NCI-H146 (cell line): ENCODE measurements around the gene CHORDC1.
A peak's percentile ranks its signal among the peaks of the same experiment; 100 is the strongest.
"Not testable (repeated sequence)": the region's sequence is repeated elsewhere in the genome, so short reads cannot be mapped to it uniquely, and the experiment has no call there.

Experiments
- DNase-seq: peaks from one replicate; lab custom pipeline; 2025; lab: John Stamatoyannopoulos, UW

CHORDC1 gene

DNA sequence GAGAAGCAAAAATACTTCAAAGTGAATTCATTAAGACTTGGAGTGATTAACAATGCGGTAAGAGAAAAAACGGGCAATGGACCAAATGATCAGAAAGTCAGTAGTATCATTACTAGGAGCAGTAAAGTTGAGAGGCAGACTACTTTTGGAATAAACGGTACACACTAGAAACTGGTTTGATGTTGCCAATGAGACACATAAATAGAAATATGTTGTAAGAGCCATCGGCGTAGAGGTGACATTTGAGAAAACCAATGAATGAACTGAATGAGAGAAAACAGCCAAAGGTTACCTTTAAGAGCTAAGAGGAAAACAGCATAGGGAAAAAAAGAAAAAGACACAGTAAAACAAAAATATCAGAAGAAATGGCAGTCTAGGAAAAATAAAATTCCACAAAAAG lies 6.2 kb downstream of the CHORDC1 start:
- no peak for DNase-seq

DNA sequence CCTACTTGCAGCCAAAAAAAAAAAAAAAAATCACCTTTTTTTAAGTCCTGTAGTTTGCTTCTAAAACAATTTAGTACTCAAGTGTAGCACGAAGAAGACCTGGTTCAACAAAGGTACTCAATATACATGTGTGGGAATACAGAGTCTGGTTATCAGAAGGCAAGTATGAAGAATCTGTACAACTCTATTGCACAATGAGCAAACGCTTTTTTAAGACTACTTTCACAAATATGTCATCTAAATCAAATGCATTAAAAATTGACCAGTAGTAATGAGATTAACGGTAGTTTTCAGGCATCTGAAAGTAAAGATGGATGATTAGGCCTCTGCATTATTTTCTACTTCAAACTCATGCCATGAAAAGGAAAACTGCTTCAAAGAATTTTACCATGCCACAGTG lies 9.5 kb downstream of the CHORDC1 start:
- DNase-seq: no peak

DNA sequence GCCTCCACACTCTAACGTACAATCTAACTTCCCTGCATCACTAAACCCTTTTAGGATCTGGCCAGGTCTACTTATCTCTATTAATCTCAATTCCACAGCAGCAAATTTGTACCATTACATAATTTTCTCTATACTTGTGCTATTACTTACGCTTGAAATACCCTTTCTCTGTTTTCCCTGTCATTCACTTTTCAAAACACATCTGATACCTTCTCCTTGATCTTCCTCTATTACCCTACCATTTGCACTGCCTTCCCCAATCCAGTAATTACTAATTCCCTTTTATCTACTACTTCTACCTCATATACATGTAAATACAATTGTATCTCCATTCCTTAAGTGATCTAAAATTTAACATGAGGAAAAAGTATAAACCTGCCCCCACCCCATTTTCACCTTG lies 14.0 kb downstream of the CHORDC1 start:
- no peak for DNase-seq

DNA sequence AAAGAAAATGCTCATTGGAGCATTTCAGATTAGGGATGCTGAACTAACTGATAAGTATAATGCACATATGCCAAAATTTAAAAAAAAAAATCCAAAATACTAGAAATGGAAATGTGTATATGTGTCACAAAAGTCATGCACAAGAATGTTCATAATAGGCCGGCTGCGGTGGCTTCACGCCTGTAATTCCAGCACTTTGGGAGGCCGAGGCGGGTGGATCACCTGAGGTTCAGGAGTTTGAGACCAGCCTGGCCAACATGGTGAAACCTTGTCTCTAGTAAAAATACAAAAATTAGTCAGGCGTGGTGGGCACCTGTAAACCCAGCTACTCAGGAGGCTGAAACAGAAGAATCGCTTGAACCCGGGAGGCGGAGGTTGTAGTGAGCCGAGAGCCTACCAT lies 14.9 kb downstream of the CHORDC1 start:
- not testable (repeated sequence) for DNase-seq

DNA sequence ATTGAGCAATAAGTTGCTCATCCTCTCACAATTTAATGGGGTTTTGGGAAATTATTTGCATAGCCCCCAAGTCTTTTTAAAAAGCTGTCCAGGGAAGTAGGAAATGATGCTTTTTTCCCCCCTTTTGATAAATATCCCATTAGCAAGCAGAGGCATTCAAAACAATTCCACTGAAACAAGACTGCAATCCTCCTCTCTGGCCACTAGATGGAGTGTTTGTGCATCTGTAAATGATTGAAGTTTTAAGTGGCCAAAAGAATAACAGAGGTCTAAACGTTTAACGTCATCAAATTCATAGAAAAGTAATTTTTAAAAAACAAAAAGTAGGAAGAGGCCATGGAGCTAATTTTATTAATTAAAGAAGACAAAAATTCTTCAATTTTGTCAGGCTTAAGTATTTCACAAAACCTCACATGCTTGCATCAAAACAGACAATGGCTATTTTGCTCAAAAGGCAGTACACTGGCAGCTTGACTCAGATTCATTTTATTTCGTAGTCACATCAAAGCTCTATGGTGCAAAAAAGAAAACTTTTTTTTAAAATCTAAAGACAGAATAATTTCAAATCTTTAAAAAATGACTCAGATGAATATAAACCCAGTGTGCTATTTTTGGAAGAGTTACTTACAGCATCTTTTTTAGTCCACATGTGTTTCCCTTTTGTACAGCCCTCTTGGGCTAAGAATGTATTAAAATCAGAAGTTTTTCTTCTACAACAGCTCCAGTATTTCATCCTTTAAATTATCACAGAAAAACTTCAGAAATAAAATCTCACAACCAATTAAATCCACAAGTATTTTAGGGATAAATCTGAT lies 17.8 kb downstream of the CHORDC1 start:
- DNase-seq: peak; percentile 30

DNA sequence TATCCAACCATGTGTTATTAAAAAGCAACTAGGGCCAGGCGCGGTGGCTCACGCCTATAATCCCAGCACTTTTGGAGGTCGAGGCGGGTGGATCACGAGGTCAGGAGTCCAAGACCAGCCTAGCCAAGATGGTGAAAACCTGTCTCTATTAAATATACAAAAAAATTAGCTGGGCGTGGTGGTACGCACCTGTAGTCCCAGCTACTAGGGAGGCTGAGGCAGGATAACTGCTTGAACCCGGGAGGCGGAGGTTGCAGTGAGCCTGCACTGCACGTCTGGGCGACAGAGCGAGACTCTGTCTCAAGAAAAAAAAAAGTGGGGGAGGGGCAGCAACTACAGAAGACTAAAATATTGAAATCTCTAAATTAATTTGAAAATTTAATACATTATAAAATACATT lies 18.4 kb downstream of the CHORDC1 start:
- no peak for DNase-seq

DNA sequence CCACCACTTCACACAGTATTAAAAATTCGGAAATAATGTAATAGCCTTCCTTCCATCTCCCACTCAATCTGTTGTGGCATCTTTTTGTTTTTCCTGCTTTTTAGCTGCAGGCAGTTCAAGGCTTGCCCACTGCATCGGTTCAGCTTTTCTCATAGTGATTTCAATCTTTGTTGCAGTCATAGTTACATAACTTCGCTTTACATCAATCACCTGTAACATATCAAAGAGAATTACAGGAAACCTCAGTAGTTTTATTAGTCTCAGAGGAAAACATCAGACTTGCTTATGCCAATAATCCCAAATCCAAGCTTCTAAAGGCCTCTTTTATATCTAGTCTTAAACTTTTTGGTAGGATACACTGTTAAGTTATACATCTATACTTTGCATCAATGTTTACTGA lies 20.5 kb downstream of the CHORDC1 start:
- DNase-seq: no peak

DNA sequence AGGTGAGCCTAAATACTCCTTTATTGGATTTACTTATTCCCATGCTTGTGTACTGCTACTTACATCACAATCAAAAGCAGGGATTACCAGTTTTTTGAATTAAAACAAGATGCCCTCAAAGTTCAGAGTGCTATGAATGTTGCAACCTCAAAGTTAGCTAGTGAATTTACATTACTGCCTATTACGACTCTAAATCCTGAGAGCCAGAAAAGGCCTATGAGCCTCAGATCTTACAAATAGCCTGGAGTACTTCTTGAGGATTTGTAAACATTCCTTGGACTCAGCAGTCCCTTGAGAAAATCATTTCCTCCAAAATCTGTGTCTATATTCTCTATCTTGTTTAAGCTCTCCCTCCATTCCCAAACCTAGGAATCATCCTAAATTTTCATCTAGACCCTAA lies 25.5 kb downstream of the CHORDC1 start:
- DNase-seq: no peak

DNA sequence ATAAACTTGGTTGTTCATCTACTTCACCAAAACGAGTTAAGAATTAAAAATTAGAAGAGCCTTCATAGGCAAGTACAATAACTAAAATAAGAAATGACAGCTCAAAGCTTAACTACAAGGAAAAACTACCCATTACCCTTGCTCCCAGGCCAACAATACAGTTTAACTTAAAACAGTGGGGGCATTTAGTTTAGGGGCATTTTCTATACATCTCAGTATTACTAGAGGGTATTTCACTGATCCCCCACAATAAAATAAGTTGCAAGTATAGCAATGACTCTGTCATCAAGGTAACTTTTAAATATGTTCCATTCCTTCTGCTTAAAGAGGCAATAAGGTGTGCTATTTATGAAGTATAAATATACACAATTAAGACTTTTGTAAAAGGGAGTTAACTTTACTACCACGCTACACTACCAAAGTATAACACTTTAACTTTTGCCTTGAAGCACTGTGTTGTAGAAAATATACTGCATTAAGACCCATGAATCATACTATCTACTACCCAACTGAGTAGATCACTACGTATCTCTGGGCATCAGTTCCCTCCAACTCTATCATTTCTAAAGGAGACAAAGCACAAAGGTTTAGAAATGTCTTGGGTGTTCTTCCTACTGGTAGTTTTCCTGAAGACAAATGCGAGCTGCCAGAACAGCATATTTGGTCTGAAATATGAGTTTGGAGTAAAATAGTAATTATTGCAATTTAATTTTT lies 29.8 kb downstream of the CHORDC1 start:
- no peak for DNase-seq

DNA sequence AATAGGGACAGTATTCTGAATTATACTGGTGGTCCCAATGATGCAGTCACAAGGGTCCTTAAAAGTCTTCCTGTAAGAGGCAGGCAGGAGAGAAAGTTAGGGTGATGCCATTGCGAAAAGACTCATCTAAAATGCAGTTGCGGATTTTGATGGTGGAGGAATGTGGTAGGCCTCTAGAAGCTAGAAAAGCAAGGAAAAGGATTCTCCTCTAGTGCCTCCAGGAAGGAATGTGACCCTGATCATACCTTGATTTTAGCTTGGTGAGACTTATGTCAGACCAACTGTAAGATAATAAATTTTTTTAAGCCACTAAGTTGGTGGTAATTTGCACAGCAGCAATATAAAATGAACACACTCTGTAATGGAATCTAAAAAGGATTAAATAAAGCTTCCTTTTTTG lies 33.8 kb downstream of the CHORDC1 start:
- no peak for DNase-seq

DNA sequence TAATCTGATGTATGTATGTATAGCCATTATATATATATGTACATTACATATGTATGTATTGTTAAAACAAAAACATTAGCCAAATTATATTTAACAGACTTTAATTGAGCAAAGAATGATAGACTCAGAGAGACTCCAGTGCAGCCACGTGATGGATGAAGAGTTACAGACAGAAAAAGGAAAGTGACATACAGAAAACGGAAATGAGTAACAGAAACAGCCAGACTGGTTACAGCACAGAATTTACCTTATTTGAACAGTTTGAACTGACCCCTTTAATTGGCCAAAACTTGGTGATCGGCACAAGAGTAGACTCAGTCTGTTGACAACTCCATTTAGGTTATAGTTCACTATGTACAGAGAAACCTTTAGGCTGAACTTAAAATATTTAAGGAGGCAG lies 35.0 kb downstream of the CHORDC1 start:
- no peak for DNase-seq

DNA sequence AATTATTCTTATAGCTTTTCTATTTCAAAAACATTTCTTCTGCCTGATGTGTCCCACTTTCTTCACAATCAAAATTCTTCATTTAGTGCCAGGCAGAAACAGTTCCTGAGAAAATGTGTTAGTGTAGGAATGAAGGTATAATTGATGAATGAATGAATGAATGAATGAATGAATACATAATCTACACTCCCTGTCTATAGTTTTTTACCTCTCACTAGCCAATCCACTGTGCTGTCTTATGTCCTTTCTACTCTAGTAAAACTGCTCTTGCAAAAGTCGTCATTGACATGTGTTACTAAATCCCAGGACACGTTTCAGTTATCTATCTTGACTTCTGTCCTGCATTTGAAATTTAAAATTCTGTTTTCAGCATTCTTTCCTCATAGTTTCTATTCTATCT lies 42.9 kb downstream of the CHORDC1 start:
- DNase-seq: no peak

DNA sequence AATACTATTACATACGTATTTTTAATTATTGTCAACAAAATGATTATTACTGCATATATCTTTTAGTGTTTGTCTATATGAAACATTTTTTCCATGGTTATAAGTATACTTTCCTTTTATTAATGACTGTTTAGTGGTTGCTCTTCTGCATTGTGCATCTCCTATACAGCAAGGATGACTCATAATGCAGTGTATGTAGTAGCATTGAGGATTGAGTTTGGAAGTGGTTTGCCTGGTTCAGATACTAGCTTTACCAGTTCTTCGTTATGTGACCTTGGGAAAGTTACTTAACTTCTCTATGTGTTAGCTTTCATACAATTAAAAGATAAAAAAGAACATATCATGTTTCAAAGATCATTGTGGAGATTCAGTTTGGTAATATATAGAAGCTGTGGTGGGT lies 44.1 kb downstream of the CHORDC1 start:
- no peak for DNase-seq

DNA sequence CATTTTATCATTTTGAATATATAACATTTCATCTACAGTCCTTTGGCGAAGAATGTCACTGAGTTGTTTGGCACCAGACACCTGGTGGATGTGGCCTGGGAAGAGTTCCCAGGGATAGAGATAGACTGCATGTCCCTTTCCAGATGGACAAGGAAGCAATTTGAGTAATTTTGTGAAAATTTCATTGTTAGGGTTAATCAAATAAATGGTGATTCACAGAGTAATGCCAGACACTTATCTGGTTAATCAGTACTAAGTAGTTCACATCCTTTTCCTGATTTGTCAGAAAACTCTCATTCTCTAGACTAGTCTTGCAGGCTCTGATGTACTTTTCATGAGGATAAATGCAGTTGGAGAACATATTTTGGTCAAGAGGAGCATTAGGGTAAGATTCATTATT lies 46.8 kb downstream of the CHORDC1 start:
- DNase-seq: no peak

DNA sequence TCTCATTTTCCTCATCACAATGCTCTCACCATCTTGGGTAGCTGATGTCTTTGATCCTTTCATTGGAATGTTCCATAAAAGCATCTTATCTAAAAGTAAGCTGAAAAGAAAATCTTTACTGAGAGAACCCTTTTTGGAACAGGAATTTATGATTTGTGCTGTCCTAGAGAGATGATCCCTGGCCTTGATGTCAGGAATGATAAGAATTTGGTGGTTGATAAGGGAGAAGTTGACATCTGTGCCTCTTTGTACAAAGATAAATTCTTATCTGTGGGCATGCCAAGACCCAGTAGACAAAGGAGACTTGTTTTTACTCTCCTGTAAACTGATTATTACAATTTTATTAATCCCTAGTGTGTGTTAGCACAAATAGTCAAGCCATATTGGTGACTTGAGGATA lies 51.5 kb downstream of the CHORDC1 start:
- DNase-seq: no peak

DNA sequence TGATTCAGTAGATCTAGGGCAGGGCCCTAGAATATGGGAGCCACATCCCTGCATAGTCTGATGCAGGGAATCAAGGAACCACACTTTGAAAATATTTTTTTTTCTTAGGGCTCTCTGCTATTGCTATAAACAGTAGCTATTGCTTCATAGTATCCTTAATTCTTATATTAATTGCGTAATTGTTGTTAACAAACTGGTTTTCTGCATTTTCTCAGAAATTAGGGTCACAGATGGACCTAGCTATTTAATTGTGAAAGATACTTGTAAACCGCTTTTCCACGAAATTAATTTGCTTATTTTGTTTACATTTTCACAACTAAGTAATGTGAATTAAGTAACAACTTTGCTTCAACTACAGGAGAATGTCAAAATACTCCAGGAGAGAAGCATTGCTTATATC lies 54.3 kb downstream of the CHORDC1 start:
- DNase-seq: no peak

DNA sequence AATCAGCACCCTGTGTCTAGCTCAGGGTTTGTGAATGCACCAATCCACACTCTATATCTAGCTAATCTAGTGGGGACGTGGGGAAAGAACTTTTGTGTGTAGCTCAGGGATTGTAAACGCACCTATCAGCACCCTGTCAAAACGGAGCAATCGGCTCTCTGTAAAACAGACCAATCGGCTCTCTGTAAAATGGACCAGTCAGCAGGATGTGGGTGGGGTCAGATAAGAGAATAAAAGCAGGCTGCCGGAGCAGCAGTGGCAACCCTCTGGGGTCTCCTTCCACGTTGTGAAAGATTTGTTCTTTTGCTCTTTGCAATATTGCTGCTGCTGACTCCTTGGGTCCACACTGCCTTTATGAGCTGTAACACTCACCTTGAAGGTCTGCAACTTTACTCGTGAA lies 55.1 kb downstream of the CHORDC1 start:
- DNase-seq: not testable (repeated sequence)

DNA sequence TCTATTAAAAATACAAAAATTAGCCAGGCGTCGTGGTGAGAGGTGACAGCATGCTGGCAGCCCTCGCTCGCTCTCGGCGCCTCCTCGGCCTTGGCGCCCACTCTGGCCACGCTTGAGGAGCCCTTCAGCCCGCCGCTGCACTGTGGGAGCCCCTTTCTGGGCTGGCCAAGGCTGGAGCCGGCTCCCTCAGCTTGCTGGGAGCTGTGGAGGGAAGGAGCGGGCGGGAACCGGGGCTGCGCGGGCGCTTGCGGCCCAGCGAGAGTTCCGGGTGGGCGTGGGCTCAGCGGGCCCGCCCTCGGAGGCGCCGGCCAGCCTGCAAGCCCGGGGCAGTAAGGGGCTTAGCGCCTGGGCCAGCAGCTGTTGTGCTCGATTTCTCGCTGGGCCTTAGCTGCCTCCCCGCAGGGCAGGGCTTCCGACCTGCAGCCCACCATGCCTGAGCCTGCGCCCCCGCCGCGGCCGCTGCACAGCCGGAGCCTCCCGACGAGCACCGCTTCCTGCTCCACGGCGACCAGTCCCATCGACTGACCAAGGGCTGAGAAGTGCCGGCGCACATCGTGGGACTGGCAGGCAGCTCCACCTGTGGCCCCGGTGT lies 55.8 kb downstream of the CHORDC1 start:
- DNase-seq: not testable (repeated sequence)
